GM18505 (cell line): ENCODE data around the gene VPS18.

Experiments used
- ATAC-seq: cut with Tn5 transposase; IDR thresholded peaks from one replicate; pipeline ENCODE4 v1.9.1; 2021; ENCODE audit not compliant: unreplicated experiment
- POLR2A ChIP-seq: IDR thresholded peaks from 4 replicates; pipeline ENCODE4 v1.6.1; 2011; ENCODE audit warnings: borderline replicate concordance; ENCODE audit not compliant: insufficient read depth, insufficient read length; ENCODE audit errors: extremely low read depth

The VPS18 gene

DNA sequence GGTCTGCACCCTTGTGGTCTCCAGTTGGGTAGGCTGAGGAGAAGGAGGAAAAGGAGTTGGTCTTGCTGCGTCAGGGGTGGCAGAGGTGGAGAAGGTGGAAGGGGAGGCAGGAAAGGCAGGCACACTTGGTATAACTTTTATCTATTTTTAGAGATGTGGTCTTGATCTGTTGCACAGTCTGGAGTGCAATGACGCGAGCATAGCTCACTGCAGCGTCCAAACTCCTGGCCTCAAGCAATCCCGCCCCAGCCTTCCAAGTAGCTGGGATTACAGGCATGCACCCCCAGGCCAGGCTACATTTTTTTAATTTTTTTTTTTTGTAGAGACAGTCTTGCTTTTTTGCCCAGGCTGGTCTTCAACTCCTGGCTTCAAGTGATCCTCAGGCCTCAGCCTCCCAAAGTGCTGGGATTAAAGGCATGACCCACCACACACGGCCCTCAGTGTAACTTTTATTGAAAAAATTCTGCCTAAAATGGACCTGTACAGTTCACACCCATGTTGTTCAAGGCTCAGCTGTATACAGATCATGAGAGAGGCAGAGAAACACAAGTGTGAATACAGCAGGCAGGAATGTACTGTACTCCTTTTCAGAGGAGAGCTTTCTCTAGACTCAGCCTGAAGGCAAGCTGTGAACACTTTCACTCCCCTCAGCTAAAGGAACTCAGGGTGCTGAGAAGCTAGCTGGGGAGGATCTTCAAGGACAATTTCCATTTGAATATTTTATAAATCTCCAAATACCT is 18.1 kb upstream of the VPS18 start:
- ATAC-seq = no peak
- TF ChIP-seq POLR2A = no peak

DNA sequence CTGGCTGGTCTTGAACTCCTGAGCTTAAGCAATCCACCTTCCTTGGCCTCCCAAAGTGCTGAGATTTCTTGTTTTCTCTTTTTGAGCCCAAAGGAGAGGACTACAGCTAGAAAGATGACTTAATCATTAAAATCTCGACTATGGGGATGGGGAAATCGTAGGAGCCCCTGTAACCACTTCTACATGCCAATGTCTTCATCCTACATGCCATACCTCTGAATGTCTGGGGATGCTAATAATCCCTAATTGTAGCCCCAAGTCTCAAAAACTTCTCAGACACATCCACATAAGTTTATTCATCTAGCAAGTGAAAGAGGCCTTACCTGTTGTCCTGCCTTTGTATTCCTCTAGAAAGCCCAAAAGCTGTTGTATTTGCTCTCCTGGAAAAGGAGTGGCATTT is 16.6 kb upstream of the VPS18 start:
- ATAC-seq = no peak
- TF ChIP-seq POLR2A = no peak

DNA sequence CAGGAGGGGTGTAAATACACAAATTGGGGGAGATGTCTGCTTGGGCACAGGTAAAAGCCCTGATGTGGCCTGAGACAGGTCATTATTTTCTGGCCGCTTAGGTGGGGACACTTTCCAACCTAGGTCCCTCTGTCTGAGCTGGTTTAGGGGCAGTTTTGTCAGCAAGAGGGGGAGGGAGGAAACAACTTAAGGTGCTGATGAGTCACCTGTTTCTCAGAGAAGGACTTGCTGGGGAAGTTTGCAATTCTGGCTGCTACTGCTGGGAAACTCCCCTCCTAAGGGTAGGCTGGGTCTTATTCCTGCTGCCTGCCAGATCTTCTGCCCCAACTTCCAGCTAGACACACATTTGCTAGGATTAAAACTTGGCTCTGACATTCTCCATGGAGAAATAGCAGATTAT is 15.5 kb upstream of the VPS18 start:
- ATAC-seq = no peak
- no peak for TF ChIP-seq POLR2A

DNA sequence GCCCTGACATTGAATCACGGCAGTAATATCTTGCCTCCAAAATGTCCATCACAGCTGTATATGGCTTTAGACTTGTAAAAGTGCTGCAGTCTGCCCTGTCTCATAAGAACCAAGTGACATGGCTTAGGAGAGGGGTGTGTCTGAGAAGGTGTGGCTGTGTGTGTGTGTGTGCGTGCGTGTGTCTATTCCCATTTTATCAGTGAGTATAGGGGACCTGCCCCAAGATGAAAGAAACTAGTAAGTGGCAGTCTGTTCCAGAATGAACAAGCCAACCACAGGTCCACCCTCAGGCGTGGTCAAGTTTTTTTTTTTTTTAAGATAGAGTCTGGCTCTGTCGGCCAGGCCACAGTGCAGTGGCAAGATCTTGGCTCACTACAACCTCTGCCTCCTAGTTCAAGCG is 14.6 kb upstream of the VPS18 start:
- ATAC-seq = no peak
- no peak for TF ChIP-seq POLR2A

DNA sequence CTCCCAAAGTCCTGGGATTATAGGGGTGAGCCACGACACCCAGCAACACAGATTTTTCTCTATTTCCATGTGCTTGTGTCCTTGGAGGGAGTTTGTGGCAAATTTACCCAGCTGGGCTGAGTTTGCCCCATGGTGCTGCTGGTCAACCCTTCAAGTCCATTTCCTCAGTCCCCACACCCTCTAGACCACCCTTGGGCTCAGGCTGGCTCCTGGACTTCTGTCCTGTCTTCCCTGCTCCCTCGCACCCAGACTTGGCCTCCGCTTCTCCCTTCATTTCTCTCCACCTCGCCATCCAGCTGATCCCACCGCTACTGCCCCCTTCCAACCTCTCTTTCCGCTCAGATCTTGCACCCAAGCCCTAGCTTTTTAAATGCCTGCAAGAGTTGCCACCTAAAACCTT is 12.9 kb upstream of the VPS18 start:
- no peak for ATAC-seq
- no peak for TF ChIP-seq POLR2A

DNA sequence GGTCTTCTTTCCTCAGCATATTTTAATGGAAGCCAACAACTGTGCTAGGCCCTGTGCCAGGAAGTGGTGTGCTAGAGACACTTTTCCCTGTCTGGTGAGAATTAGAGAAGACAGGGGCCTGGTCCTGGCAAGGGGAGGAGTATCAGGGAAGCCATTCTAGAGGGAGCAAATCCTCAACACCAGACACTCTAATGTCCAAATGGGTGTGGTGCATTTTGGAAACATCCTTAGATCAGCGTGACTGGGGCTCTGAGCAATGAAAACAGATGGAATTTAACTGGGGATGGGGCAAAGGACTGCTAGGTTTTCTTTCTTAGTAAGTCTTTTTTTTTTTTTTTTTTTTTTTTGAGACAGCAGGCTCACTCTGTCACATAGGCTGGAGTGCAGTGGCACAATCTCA is 7.7 kb upstream of the VPS18 start:
- TF ChIP-seq POLR2A = no peak
- no peak for ATAC-seq

DNA sequence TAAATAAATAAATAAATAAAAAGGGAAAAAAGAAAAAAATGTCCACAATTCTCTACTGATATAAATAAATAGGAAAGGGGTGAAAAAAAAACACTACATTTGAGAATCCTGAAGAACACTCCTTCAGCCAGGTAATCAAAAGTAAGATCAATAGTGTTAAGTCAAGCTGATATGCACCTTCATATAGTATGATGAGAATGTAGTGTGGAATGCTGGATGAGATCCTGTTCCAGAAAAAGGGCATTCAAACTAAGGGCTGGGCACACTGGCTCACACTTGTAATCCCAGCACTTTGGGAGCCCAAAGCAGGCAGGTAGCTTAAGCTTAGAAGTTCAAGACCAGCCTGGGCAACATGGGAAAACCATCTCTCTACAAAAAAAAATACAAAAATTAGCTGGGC is 5.1 kb upstream of the VPS18 start:
- no peak for ATAC-seq
- TF ChIP-seq POLR2A = no peak

DNA sequence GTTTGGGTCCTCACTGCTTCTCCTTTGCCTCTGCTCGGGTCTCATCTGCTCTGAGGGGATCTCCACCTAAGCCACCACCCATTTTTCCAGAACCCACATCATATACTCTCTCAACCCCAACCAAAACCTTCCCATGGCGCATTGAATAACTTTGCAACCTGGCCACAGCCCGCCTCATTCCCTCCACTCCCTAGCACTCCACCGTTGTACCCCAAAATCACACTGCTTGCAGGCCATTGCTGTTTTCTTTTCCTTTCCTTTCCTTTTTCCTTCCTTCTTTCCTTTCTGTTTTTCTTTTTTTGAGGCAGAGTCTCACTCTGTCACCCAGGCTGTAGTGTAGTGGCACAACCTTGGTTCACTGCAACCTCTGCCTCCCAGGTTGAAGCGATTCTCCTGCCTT is 3.1 kb upstream of the VPS18 start:
- TF ChIP-seq POLR2A = no peak

DNA sequence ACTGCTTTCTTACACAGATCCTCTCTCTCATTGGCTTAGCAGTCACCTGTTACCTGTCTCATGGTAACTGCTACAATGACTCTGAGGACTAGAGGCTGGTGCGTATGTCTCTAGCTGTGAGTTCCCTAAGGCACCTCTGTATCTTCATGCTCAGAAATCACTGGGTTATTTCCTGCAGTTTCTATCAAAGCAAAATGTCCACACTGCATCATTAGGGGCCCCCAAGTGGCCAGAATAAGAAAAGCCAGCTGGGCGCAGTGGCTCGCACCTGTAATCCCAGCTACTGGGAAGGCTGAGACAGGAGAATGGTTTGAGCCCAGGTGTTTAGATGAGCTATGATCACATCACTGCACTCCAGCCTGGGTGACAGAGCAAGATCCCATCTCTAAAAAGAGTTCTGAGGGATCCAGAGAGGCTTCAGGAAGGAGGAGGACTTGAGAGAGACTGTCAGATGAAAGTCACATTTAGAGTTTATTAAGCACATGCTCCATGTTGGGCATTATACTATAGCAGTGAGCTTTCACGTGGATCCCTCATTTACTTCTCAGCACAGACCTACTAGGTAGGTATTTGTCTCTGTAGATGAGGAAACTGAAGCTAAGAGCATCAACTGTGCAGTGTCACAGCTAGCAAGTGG is 2.3 kb upstream of the VPS18 start:
- no peak for TF ChIP-seq POLR2A
- ATAC-seq = no peak

More for the DNA sequence above, 3.1 kb upstream of the VPS18 start:
- ATAC-seq = no peak

DNA sequence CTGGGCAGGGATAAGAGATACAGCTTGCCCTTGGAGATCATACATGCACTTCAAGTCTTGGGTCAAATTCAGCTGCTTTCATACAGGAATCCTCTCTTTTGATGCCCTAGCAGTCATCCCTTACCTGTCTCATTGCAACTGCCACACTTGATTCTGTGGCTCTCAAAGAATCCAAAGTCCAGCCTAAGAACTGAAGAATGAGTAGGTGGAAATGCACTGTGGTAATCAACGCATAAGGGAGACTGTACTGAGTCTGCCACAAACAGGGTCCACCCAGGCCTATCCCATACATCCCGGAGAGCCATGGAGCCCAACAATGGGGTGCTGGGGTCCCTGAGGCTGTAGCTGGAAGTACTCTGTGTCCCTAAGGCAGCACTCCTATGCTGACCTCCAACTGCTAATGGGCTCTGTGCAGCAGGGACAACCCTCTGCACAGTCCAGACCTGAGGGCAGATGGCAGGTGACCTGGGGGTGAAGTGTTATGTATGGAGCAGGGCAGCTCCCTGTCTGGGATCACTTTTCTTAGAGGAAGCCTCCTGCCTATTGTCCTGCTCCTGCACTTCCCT is 1.7 kb upstream of the VPS18 start:
- no peak for ATAC-seq

DNA sequence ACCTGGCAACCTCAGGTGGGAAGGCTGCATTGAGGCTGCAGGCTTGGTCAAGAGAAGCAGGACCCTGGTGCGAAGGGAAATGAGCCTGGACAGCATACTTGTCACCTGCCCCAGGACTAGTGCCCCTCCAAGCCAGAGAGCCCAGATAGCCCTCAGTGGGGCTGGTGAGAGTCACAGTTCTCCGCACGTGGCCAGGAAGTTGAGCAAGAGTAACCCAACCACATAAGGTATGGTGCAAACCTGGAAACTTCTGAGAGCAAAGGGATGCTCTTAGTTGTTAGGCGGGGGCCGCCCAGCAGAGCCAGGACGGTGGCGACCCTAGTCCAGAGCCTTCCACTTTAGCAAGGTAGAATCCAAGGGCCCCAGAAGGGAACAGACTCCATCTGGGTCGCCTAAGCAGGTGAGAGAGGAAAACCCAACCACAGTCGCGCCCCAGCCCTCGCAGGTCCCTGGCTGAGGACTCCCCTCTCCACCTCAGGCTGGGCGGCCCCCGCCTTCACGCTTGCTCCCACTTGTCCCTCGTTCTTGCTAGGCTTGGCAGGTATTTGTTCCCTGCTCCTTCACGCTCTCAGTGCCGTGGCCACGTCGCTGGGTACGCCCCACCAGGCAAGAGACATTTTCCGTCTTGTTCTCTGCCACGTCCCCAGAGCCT is 1.1 kb upstream of the VPS18 start:
- TF ChIP-seq POLR2A = no peak
- no peak for ATAC-seq

More for the DNA sequence above, 1.7 kb upstream of the VPS18 start:
- TF ChIP-seq POLR2A = no peak

DNA sequence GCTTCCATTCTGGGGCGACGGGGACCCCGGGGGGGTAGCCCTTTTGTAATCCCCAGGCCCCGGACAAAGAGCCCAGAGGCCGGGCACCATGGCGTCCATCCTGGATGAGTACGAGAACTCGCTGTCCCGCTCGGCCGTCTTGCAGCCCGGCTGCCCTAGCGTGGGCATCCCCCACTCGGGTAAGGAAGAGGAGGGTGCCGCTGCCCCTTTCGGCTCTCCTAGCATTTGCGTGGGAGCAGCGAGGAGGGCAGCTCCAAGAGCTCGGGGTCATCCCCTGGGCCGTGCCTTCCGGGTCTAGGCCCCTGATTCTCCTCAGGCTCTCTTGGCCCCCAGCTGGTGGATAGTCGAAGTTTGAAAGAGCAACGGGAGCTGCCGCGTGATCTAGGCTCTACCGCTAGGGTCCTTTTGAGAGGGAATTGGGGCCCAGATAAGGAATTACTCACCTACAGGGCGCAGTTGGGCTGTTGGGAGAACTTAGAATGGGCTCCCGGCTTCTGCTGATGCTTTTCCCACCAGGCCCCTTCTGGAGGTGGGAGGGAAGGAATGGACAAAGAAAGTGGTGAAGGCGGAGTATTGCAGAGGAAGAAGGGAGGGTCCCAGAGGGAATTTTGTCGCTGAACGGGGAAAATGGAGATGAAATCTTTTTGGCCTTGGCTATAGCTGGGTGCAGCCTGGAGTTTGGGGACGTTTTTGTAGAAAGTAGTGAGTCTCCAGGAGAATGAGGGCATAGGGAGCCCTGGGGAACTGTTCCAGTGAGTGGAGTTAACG is 615 bp downstream of the VPS18 start:
- ATAC-seq = peak; percentile 31
- no peak for TF ChIP-seq POLR2A
